Measurements from ENCODE around the gene TMEM250.

TMEM250 gene

DNA sequence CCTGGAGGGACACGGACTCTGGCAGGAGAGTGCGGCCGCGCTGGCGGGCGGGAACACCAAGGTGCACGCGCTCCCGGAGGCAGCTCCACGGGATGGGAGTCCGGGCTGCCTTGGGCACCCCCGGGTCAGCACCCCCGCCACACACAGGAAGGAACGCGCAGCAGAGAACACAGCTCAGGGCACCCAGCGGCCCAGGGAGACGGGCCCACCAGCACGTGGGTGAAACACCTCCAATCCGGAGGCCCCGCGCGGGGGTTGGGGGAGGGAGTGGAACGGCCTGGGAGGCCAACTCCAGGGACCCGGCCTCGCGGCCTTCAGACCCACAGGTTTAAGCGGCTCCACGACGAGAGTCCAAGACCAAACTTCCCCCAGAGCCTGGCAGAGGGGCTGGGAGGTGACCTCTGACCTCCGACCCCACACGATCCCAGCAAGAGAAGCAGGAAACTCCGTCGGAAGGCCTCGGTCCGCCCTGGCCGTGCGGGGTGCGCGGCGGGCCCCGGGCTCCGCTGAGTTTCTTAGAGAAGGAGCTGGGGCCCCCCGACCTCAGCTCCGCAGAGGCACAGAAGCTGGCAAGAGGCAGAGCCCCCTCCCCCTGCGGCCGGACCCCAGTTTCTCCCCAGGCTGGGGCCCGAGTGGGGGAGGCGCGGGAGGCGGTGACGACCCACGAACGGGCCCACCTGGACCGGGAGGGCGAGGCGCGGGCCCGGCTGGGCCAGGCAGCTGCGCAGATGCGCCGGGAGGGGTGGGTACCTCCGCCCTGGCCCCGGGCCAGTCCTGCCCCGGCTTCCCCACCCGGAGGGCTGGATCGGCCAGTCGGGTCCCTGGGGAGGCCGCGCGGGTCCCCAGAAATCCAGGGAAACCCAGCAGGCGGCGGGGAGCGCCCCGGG, 24.4 kb downstream of the TMEM250 start:
- peak in 1 of 2 donors; percentile 58 for DNase-seq (ENCODE audit: low read depth in 2 of 2)

DNA sequence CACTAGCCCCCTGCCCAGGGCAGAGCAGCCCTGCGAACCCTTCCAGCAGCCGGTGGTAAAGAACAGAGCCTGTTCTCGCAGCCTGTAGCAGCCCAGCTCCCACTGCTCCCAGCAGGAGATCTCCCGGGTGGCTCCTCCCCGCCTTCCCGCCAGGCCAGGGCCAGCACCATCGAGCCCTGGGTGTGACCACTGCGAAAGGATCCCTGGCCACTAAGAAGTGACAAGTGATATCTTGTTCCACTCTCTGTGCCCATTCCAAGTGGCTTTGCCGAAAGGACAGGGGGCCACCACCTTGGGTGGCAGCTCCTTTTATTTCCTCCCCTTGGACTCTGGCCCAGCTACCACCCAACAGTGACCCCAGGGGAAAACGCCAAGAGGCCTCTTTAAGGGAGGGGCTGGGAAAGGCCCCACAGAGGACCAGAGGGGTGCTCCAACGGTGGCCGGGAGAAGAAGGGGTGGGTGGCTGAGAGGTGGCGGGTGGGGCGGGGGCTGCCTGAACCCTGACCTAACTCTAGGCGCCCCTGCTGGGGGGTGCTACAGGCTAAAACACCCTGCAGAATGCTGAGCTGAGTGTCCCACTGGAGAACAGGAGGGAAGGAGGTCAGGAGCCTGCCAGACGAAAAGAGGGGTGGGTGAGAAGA, 25.2 kb downstream of the TMEM250 start:
- DNase-seq (ENCODE audit: low read depth in 2 of 2): no peak

DNA sequence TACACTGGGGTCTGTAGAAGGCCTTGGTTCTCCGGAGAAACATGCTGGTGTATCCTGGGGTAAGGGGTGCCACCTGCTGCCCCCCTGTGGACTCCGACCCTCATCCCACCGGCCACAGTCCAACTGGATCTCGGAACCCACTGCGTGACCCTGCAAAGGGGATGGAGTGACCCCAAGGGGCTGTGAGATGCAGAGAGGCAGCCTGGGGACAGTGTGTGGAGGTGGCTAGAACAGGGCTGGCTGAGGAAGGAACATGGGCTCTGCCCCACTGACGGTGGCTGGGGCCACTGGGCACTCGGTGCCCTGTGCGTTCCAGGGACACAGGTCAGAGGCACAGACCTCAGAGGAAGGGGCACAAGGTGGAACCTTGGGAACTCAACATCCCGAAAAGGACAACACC, 25.9 kb downstream of the TMEM250 start:
- no peak for DNase-seq (ENCODE audit: low read depth in 2 of 2)

DNA sequence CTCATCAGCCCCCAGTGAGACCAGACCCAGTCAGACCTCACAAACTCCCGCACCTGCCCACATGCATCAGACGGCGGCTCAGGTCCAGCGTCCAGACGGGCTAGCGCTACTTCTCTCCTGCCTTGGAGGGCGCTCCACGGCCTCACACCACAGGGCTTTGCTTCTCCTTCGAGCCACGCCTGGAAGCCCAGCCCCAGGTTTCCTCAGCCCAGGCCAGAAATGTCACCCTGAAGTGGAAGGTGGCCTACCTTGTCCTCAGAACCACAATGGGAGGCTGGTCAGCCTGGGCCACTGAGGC, 26.4 kb downstream of the TMEM250 start:
- no peak for DNase-seq (ENCODE audit: low read depth in 2 of 2)

DNA sequence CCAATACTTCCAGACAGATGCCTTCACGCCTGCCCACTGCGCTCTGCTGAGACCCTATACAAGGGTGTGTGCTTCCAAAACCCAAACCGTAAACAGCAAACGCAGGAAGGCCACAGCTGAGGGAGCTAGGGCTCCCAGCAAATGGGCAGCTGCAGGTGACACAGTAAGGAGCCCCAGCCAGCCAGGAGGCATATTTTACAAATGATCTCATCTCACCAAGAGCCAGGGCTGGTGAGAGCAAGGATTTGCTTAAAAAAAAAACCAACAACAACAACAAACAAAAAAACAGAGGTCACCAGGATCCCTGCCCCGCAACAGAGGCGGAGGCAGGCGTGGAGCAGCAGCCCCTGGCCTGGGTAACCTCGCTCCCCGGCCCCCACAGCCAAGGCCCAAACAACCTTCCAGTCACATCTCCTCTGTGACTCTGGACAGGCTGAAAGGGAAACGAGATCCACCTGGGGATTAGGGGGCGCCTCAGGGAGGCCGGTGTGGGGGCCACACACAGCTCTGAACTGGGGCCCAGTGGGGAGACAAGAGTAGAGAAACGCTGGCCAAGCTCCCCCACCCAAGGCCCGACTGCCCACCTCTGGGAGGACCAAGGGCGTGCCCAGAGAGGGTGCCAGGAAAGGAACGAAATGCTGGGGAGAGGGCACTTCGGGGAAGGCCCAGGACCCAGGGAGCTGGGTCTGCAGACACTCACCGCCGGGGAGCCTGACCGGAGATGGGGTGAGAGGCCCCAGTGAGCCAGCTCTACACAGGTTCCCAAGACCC, 26.9 kb downstream of the TMEM250 start:
- DNase-seq (ENCODE audit: low read depth in 2 of 2): no peak

DNA sequence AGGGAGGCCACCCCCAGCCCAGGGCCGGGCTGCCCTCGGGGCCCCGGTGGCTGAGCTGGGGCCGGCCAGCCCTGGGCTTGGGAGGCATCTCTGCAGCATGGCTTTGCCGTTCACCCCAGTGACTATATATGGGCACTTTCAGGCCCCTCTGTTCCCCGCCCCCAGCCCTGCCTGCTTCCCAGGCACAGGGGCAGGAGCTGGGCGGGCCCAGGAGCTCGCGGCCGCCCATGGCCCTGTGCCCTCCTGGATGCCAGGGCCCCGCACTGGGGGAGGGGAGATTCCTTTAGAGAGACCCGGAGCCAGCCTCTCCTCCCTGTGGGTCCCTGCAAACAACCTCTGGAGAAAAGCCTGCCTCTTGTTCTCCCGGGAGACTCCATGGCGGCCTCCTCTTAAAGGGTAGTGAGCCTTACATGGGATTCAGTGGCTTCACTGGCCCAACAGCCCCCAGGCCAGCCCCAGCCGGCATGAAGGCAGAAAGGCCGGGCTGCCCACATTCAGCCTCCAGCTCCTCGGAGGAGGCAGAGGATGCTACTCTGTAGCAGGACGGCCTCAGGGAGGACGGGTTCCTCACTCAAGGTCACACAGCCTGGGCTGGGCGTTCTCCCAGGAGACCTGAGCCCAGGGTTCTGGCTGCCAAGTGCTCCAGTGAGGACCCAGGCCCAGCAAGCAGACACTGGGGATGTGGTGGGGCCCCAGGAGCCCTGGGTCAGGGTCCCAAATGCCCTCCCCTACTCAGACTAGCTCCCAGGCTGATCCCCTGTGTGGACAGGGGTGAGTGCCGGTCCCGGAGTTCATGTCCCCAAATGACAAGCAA, 27.7 kb downstream of the TMEM250 start:
- no peak for DNase-seq (ENCODE audit: low read depth in 2 of 2)

DNA sequence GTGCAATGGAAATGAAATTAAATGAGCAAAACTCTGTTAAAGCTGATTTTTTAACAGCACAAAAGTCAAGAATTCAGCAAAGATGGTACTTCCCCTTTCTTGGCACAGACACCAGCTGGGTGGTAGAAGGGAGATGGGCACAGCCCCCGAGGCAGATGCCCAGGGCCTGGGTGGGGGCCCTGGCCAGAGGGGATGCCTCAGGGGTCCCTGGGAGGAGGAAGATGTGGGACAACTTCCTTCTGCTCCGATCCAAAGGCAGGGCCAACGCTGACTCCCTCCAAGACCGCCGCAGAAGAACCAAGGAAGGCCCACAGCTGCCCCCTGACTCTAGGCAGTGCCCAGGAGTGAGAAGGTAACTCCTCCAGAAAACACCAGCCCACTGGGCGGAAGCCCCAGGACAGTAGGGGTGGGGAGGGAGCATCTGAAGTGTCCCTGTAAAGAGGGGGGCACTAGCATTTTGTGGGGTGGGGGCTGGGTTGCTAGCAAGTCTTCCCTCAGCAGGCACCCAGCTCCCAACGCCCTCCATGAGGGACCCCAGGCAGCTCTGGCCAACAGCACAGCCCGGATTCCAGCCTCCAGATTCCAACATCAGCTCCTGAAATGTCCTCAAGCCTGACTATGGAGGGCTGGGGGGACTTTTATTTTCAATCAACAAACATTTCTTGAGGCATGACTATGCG, 28.5 kb downstream of the TMEM250 start:
- no peak for DNase-seq (ENCODE audit: low read depth in 2 of 2)

DNA sequence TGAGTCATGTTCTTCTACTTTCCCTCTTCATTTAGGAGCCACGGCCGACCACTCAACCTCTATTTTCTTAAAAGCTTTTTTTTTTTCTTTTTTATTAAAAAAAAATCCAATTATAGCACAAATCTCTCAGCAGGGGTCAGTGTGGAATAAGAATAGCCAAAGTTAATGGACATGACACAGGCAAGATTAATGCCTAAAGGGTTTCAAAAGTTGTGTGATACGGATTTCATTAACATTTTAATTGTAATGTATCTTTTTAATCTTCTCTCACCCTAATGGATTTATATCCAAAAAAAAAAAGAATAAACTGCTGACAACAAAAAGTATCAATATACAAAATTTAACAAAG, 29.0 kb downstream of the TMEM250 start:
- DNase-seq (ENCODE audit: low read depth in 2 of 2): no peak

DNA sequence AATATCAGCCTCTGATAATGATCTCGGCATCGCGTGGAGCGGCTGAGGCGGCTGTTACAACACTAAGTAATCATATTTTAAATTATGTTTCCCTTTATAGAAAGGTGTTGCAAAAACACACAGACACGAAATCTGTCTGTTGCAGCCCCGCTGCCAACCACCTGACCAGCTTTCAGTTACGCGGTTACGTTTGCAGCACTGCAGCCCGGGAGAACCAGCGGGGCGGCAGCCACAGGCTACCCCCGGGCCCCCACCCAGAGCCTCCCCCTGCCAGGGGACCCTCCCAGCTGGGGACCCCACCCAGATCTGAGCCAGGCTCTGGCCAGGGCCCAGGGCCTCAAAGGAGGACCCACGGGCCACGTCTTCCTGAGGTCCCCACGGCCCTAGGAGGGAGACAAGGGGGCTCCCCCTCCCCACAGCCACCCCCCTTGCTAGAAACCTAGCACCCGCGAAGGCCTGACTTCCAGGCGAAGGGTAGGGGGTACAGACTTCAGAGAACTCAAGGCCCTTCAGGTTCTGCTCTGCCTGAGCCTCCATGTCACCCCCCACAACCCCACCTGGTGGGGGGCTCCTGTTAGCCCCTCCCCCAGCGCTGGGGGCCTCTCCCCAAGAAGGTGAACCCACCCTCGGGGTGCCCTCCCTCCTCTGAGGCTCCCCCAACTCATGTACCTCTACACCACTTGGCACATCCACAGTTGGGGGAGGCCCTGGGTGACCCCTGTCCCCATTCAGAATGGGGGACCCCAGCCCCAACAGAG, 29.6 kb downstream of the TMEM250 start:
- no peak for DNase-seq (ENCODE audit: low read depth in 2 of 2)

DNA sequence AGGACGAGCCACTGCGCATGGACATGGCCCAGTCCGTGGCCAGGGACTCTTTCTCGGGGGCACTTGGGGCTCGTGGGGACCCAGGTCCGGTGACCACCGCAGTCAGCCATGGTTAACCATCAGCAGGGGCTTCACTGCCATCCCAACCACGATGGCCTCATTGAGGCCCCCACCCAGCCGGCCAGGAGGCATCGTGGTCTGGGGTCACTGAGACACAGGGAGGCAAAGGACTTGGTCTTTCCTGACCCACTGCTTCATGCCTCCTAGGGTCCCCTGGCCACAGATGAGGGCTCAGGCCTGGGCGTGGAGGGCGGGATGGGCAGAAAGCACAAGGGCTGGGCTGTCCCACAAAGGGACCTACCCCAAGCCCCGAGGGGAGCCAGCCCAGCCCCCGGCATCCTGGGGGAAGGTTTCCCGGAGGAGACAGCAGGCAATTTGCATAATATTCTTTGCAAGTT, 30.2 kb downstream of the TMEM250 start:
- DNase-seq (ENCODE audit: low read depth in 2 of 2): no peak

DNA sequence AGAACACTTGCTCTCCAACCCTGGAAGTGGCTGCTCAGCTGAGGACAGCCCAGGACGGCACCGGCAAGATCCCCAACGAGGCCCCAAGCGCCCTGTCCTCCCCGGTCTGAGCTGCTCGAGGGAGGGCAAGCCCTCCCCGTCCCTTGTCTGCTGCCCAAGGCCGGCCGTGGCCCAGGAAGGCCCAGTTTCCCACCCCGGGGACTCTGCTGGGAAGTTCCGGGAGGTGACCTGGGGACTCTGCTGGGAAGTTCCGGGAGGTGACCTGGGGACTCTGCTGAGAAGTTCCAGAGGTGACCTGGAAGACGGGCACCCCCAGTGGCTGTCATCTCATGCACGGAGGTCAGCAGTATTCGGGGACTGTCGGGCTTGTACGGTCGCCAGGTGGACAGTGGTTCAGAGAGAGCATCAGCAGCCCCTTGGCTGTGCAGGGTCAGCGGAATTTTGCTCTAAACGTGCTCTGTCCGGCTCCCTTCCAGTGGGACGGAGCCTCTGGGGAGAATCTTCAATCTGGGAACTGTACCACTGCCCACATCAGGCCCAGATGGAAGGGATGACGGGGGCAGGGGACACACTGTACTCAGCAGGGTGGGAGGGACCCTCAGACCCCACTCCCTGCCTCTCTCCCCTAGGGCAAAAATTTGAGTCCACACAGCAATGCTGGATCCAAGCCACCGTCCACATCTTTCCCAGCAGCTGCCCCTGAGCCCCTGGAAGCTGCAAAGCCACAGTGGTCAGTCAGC, 30.8 kb downstream of the TMEM250 start:
- DNase-seq (ENCODE audit: low read depth in 2 of 2): no peak

DNA sequence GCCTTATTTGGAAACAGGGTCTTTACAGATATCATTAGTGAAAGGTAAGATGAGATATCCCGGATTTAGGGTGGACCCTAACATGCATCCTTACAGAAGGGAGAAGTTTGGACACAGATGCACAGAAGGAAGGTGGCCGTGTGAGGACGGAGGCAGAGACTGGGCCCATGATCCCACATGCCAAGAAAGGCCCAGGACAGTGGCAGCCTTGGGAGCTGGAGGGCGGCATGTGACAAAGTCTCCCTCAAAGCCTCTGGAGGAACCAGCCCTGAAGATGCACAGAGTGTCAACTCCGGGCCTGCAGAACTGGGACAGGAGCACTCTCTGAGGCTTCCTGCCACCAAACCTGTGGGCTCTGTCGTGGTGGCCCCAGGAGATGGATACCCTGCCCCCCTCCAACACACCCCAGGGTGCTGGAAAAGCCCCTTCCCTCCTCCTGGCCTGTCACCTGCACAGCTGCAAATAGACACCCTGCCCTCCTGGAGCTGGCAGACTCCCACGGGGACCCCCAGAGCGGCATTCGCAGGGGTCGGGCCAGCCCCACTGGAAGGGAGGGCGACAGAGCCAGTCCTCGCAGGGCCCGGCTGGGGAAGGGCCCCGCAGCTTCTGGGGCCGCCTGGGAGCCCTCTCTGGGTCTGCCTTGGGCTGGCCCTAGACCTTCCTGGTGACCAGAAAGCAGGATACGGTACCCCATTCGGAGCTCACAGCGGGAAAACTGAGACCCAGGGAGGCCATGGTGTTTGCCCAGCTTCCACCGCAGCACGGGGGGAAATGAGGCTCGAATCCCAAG, 31.5 kb downstream of the TMEM250 start:
- no peak for DNase-seq (ENCODE audit: low read depth in 2 of 2)

DNA sequence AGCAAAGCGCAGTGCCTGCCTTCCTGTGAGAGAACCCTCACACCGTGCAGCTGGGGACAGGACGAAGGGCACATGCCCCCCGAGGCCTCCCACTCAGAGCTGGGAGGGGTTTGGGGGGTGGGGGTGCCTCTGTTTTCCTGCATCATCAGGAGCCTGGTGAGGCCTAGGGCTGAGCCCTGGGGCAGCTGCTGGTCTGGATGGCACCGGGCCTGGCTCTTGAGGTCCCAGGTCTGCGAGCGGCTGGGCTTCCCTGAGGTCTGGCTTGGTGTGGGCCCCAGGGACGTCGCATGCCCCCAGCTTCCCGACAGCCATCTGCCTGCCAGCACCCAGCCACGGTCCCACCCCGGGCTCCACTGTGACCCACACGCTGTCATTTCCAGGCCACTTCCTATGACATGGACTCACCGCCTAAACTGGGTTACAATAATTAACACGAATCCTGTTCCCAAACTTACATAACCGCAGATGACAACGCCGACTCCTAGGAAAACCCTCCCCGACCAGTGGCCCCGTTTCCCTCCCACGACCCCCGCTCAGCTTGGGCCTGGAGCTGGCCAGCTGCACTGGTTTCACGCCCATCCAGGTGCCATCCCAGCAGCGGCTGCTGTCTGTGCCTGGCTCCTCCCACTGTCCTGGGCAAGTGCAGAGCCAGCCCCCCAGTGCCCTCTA, 32.3 kb downstream of the TMEM250 start:
- no peak for DNase-seq (ENCODE audit: low read depth in 2 of 2)

DNA sequence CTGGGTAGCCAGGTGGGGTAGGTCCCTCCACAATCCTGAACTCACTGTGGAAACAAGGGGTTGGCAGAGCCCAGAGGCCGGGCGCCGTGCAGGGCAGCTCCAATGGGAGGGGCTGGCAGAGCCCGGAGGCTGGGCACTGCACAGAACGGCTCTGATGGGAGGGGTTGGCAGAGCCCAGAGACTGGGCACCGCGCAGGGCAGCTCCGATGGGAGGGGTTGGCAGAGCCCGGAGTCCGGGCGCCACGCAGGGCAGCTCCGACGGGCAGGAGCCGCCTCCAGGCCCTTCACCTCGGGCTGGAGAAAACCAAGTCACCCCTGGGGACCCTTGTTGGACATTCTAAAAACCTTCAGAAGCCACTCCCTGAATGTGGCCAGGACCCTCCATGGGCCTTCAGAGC, 32.9 kb downstream of the TMEM250 start:
- no peak for DNase-seq (ENCODE audit: low read depth in 2 of 2)

DNA sequence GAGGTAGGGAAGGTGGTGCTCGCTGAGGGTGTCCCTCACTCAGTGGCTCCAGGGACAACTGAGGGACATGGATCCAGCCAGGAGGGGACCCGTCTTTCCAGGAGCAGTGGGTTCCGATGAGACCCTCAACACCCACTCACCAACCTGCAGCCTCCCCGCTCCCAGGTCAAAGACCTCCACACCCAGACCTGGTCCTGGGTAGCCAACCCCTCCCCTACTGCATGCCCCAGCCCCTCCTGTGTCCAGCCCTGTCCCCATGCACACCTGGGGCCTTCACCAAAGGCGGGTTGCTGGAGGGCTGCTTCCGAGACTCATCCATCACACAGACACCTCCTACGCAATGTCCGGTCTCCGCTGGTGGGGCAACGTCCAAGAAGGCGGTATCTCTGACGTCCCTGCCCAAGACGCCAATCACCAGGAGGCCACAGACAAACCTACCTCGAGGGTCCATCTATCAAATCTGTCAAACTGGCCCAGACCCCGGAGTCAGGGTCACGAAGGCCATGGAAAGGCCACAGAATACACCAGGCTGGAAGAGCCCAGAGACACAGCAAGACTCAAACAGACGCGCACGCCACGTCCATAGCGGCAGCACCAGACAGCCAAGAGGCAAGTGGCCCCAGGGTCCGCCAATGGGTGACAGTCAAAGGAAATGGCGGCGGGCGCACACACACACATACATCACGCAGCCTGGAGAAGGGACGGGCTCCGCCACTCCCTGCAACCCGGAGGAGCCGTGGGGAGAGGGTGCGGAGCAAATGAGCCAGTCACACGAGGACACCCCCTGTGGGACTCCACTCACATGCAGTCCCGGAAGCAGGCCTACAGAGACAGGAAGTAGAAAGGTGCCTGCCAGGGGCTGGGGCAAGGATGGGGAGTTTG, 34.4 kb downstream of the TMEM250 start:
- no peak for DNase-seq (ENCODE audit: low read depth in 2 of 2)

DNA sequence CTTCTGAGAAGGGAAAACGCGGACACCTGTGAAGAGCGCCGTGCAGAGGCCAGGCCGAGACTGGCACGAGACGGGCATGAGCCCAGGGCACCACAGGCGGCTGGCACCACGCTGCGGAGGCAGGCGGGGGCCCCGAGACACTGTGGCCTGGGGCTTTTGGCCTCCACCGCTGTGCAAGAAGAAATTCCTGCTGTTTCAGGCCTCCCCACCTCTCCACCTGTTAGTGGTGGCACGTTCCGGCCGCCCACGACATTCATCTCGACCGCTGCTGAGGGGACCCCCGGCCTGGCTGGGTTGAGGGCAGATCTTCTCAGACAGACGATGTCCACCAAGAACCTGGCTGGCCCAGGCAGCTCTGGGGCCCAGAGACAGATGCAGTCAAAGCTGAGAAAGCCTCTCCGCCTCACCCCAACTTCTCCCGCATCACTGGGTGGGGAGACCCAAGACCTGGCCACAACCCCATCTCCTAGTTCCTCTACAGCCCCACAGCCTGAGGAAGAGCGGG, 35.1 kb downstream of the TMEM250 start:
- DNase-seq (ENCODE audit: low read depth in 2 of 2): no peak

Data from stimulated activated CD8-positive, alpha-beta memory T cell treated with anti-CD3 and anti-CD28 coated beads, Interleukin-2, amount 100 ng/mL, for 48 hours (primary cell).